Subcutaneous adipose tissue (tissue), 4 donors: Measurements from ENCODE around the gene SLAMF6. TPM values are rescaled to one million over a fixed set of nuclear protein-coding genes. Genes with fewer than 3 reads are reported as not detected.

ENCODE experiments used
- CTCF ChIP-seq: fragments of 450-650 bp; IDR thresholded peaks from one replicate; pipeline ENCODE4 v1.5.1; 2016; ENCODE audit warnings: low read depth, mild to moderate bottlenecking, control low read depth, antibody characterized with exemption, moderate library complexity
- total RNA-seq, 4 donors: library from RNA; depleted of rRNA; stranded (reverse); fragments of >200 nt; gene quantifications; one replicate each; pipeline ENCODE4 v1.1.0, GENCODE V29; 2016

Gene SLAMF6
- total RNA-seq, 4 donors from 2014 or later: 0.65 to 7.0 (median 1.7) TPM

DNA sequence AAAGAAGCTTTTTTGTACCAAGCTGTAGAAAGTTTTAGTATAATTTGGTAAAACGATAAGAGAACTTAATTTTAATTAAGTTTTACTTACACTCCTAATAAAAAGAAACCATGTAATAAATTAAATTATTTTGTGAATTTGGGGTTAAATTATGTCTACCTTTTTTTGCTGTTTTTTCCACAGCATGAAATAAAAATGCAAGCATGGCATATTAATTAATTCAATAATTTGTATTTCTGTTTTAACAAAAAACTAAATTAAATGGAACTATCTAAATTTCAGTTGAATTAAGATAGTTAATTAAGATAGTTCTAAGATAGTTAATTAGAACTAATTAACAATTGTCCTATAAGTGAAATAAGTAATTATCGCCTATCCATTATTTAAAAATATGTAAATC is 83.3 kb downstream of the SLAMF6 start:
- no peak for TF ChIP-seq CTCF

- no peak for TF ChIP-seq CTCF
Observed at GRCh38 chr1:160438935-160439334, 84.1 kb downstream of the SLAMF6 start.

- no peak for TF ChIP-seq CTCF
Observed at GRCh38 chr1:160438317-160438918, 84.6 kb downstream of the SLAMF6 start.

DNA sequence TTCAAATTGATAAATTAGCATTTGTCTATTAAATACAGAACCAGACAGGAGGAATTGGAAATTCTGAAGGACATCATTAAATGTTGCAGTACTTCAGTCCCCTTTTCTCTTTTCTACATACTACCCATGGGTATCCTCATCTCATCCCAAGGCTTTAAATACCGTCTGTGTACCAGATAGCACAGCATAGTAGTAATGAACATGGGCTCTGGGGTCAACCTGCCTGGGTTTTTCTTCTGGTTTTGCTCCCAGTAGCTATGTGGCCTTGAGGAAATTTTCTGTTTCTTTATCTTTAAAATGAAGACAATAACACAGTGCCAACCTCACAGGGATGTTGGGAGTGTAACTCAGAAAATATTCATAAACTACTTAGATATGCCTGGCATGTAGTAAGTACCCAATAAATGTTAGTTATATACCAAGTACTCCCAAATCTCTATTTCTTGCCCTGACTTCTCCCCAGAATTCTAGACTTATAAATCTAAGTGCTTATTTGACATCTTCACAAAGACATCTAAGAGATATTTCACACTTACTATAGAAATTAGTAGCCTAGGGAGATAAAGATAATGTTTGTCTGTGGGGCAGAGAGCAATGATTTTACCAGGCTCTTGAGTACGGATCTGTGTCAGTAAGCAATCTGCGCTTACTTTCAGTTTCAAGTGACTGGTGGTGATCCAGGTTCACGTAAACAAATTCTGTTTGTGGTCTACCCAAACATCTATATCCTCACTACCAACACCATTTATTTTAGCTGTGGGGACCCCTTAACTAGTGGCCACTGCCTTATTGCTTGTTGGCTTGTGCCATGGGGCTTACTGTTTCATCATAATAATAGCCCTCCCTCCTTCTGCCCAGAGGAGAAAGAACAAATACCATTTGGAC is 85.4 kb downstream of the SLAMF6 start:
- TF ChIP-seq CTCF: no peak

- no peak for TF ChIP-seq CTCF
Observed at GRCh38 chr1:160436966-160437365, 86.1 kb downstream of the SLAMF6 start.

Other genes with a start within 250 kb of the SLAMF6 start
- 100 to 1,000 TPM; 134 to 201 (median 144) TPM for gene PEX19, start 238.1 kb downstream of the SLAMF6 start, total RNA-seq
- 100 to 1,000 TPM; 140 to 186 (median 150) TPM for gene COPA, start 180.0 kb downstream of the SLAMF6 start, total RNA-seq
- 100 to 1,000 TPM in 1 of 4 donors, 10 to 100 TPM in 3; 78.7 to 113 (median 88.8) TPM for gene NCSTN, start 179.9 kb downstream of the SLAMF6 start, total RNA-seq
- 1 to 10 TPM in 1 of 4 donors, under 1 TPM in 1, not detected in 2; 0.17 to 1.5 TPM for gene NHLH1, start 156.2 kb downstream of the SLAMF6 start, total RNA-seq
- gene VANGL2, start 122.7 kb downstream of the SLAMF6 start, total RNA-seq: 1 to 10 TPM in 1 of 4 donors, under 1 TPM in 2, not detected in 1; 0.44 to 1.4 (median 0.98) TPM
- gene CD84, start 56.2 kb upstream of the SLAMF6 start, total RNA-seq: 10 to 100 TPM in 3 of 4 donors, 1 to 10 TPM in 1; 9.4 to 67.0 (median 25.7) TPM
- 1 to 10 TPM in 2 of 4 donors, under 1 TPM in 1, not detected in 1; 0.33 to 3.7 (median 3.2) TPM for gene SLAMF1, start 123.8 kb upstream of the SLAMF6 start, total RNA-seq
- 10 to 100 TPM in 2 of 4 donors, 1 to 10 TPM in 2; 2.1 to 77.7 (median 9.4) TPM for gene CD48, start 188.6 kb upstream of the SLAMF6 start, total RNA-seq
- 10 to 100 TPM in 1 of 4 donors, 1 to 10 TPM in 1, under 1 TPM in 2; 0.49 to 20.6 (median 2.6) TPM for gene SLAMF7, start 216.0 kb upstream of the SLAMF6 start, total RNA-seq